ENCODE results near the gene UGDH.
"Not testable (repeated sequence)": the region's sequence is repeated elsewhere in the genome, so short reads cannot be mapped to it uniquely, and the experiment has no call there.

UGDH gene

GRCh38 chr4:39514888-39515401, 12.3 kb downstream of the UGDH start:
- Histone ChIP-seq H3K27me3 (ENCODE audit: insufficient read depth, low read length) (no peaks in the 10 kb centered on the region), H3K9ac (ENCODE audit: low read length) (no peak overlapping the region), H4K20me1 (ENCODE audit: insufficient read depth, low read length) (no peaks in the 10 kb centered on the region), H2AFZ (ENCODE audit: low read length) (no peak overlapping the region), H3K4me2 (ENCODE audit: low read length) (no peak overlapping the region), H3K79me2 (ENCODE audit: insufficient read depth, low read length) (no peaks in the 10 kb centered on the region), H3K27ac (ENCODE audit: low read depth, low read length, poor library complexity, severe bottlenecking) (no peak overlapping the region), H3K4me3 (ENCODE audit: low read depth, low read length, poor library complexity, severe bottlenecking) (no peak overlapping the region), H3F3A (ENCODE audit: insufficient read depth, low read length) (no peaks in the 10 kb centered on the region), H3K9me2 (ENCODE audit: low read depth, low read length) (no peaks in the 10 kb centered on the region), H3K36me3 (ENCODE audit: insufficient read depth, low read length) (peaks cover 36% of the 10 kb centered on the region), H3K4me1 (ENCODE audit: insufficient read depth, low read length, severe bottlenecking) (no peaks in the 10 kb centered on the region), H3K9me3 (ENCODE audit: low read length) (no peaks in the 10 kb centered on the region)
- TF ChIP-seq EZH2 (IDR thresholded peaks at IDR 0.05; ENCODE audit: borderline replicate concordance, low read length) = no peak
- no peak for TF ChIP-seq CTCF (IDR thresholded peaks at IDR 0.05; ENCODE audit: low read length)

- H3K27me3 ChIP-seq (ENCODE audit: insufficient read depth, low read length); H3F3A ChIP-seq (ENCODE audit: insufficient read depth, low read length); H3K4me2 ChIP-seq (ENCODE audit: low read length); H3K4me1 ChIP-seq (ENCODE audit: insufficient read depth, low read length, severe bottlenecking); H3K79me2 ChIP-seq (ENCODE audit: insufficient read depth, low read length); H2AFZ ChIP-seq (ENCODE audit: low read length); H3K9me2 ChIP-seq (ENCODE audit: low read depth, low read length); H3K4me3 ChIP-seq (ENCODE audit: low read depth, low read length, poor library complexity, severe bottlenecking); H3K27ac ChIP-seq (ENCODE audit: low read depth, low read length, poor library complexity, severe bottlenecking); H3K9me3 ChIP-seq (ENCODE audit: low read length); H4K20me1 ChIP-seq (ENCODE audit: insufficient read depth, low read length); H3K9ac ChIP-seq (ENCODE audit: low read length): not testable (repeated sequence)
- H3K36me3 ChIP-seq (ENCODE audit: insufficient read depth, low read length) = peaks cover 43% of the 10 kb centered on the region
These were observed 13.0 kb downstream of the UGDH start for GRCh38 chr4:39514266-39514665.

GRCh38 chr4:39510348-39510929, 16.8 kb downstream of the UGDH start:
- H3K36me3 ChIP-seq (ENCODE audit: insufficient read depth, low read length) = peaks cover 69% of the 10 kb centered on the region
- H3K27me3 ChIP-seq (ENCODE audit: insufficient read depth, low read length) = no peaks in the 10 kb centered on the region
- no peak overlapping the region for H2AFZ ChIP-seq (ENCODE audit: low read length)
- no peak overlapping the region for H3K27ac ChIP-seq (ENCODE audit: low read depth, low read length, poor library complexity, severe bottlenecking)
- no peaks in the 10 kb centered on the region for H3K4me1 ChIP-seq (ENCODE audit: insufficient read depth, low read length, severe bottlenecking)
- H3K9ac ChIP-seq (ENCODE audit: low read length) = no peak overlapping the region
- H3K4me2 ChIP-seq (ENCODE audit: low read length) = no peak overlapping the region
- H3K9me2 ChIP-seq (ENCODE audit: low read depth, low read length) = no peaks in the 10 kb centered on the region
- H3K4me3 ChIP-seq (ENCODE audit: low read depth, low read length, poor library complexity, severe bottlenecking) = no peak overlapping the region
- H3K9me3 ChIP-seq (ENCODE audit: low read length) = no peaks in the 10 kb centered on the region
- no peaks in the 10 kb centered on the region for H3K79me2 ChIP-seq (ENCODE audit: insufficient read depth, low read length)
- TF ChIP-seq EZH2 (IDR thresholded peaks at IDR 0.05; ENCODE audit: borderline replicate concordance, low read length) (no peak), CTCF (IDR thresholded peaks at IDR 0.05; ENCODE audit: low read length) (no peak)
- no peaks in the 10 kb centered on the region for H4K20me1 ChIP-seq (ENCODE audit: insufficient read depth, low read length)
- H3F3A ChIP-seq (ENCODE audit: insufficient read depth, low read length) = no peaks in the 10 kb centered on the region

- H2AFZ ChIP-seq (ENCODE audit: low read length) = no peak overlapping the region
- H3K4me1 ChIP-seq (ENCODE audit: insufficient read depth, low read length, severe bottlenecking) = no peaks in the 10 kb centered on the region
- H3K9me2 ChIP-seq (ENCODE audit: low read depth, low read length) = no peaks in the 10 kb centered on the region
- H3K4me3 ChIP-seq (ENCODE audit: low read depth, low read length, poor library complexity, severe bottlenecking) = no peak overlapping the region
- H3K27me3 ChIP-seq (ENCODE audit: insufficient read depth, low read length) = no peaks in the 10 kb centered on the region
- H3F3A ChIP-seq (ENCODE audit: insufficient read depth, low read length) = no peaks in the 10 kb centered on the region
- TF ChIP-seq EZH2 (IDR thresholded peaks at IDR 0.05; ENCODE audit: borderline replicate concordance, low read length) = no peak
- peaks cover 86% of the 10 kb centered on the region for H3K36me3 ChIP-seq (ENCODE audit: insufficient read depth, low read length)
- no peaks in the 10 kb centered on the region for H3K9me3 ChIP-seq (ENCODE audit: low read length)
- no peaks in the 10 kb centered on the region for H3K79me2 ChIP-seq (ENCODE audit: insufficient read depth, low read length)
- no peak overlapping the region for H3K9ac ChIP-seq (ENCODE audit: low read length)
- no peak overlapping the region for H3K4me2 ChIP-seq (ENCODE audit: low read length)
- no peaks in the 10 kb centered on the region for H4K20me1 ChIP-seq (ENCODE audit: insufficient read depth, low read length)
- H3K27ac ChIP-seq (ENCODE audit: low read depth, low read length, poor library complexity, severe bottlenecking) = no peak overlapping the region
These were observed 21.7 kb downstream of the UGDH start for GRCh38 chr4:39505581-39505980.

All from OCI-LY1 (cell line).